DOHH2 (cell line): ENCODE data around the gene OTP.

ENCODE experiments used
- H3F3A ChIP-seq: fragments of 200-600 bp; sonication (generic), shearing (Covaris generic); 2 replicates; pipeline ENCODE4 v1.6.0; 2016; ENCODE audit warnings: antibody characterized with exemption, mild to moderate bottlenecking; ENCODE audit not compliant: control insufficient read depth, insufficient read depth
- H3K27ac ChIP-seq: fragments of 200-600 bp; sonication (generic); 2 replicates; pipeline ENCODE4 v1.5.1; 2014; ENCODE audit warnings: low read depth, mild to moderate bottlenecking, low read length, moderate library complexity
- H3K27me3 ChIP-seq: fragments of 200-600 bp; sonication (generic); 2 replicates; pipeline ENCODE4 v1.6.1; 2014; ENCODE audit warnings: mild to moderate bottlenecking, low read length, mixed read lengths; ENCODE audit not compliant: control insufficient read depth
- H3K36me3 ChIP-seq: fragments of 200-600 bp; sonication (generic); 2 replicates; pipeline ENCODE4 v1.6.1; 2014; ENCODE audit warnings: mild to moderate bottlenecking, low read length, moderate library complexity, mixed read lengths; ENCODE audit not compliant: control insufficient read depth
- H3K4me1 ChIP-seq: fragments of 200-600 bp; sonication (generic); 2 replicates; pipeline ENCODE4 v1.6.1; 2014; ENCODE audit warnings: mild to moderate bottlenecking, low read length, mixed read lengths; ENCODE audit not compliant: control insufficient read depth
- H3K4me2 ChIP-seq: fragments of 200-600 bp; sonication (generic); 2 replicates; pipeline ENCODE4 v1.6.0; 2014; ENCODE audit warnings: mild to moderate bottlenecking, low read length, moderate library complexity
- H3K4me3 ChIP-seq: fragments of 200-600 bp; sonication (generic); 2 replicates; pipeline ENCODE4 v1.5.1; 2014; ENCODE audit warnings: mild to moderate bottlenecking, low read length, mixed read lengths
- H3K79me2 ChIP-seq: fragments of 200-600 bp; sonication (generic); 2 replicates; pipeline ENCODE4 v1.6.1; 2014; ENCODE audit warnings: mild to moderate bottlenecking, low read length, mixed read lengths; ENCODE audit not compliant: control insufficient read depth
- H3K9me2 ChIP-seq: fragments of 200-600 bp; sonication (generic); replicated peaks from 2 replicates; pipeline ENCODE4 v1.6.1; 2014; ENCODE audit warnings: mild to moderate bottlenecking, low read length, mixed read lengths; ENCODE audit not compliant: control insufficient read depth
- H3K9me3 ChIP-seq: fragments of 200-600 bp; sonication (generic); 2 replicates; pipeline ENCODE4 v1.6.1; 2014; ENCODE audit warnings: antibody characterized with exemption, low read length, mixed read lengths; ENCODE audit not compliant: control insufficient read depth, insufficient read depth
- H4K20me1 ChIP-seq: fragments of 200-600 bp; sonication (generic); 2 replicates; pipeline ENCODE4 v1.6.0; 2014; ENCODE audit warnings: low read depth, mild to moderate bottlenecking, antibody characterized with exemption, low read length, moderate library complexity; ENCODE audit not compliant: control insufficient read depth, insufficient read depth
- EZH2phosphoT487 ChIP-seq: fragments of 200-600 bp; sonication (generic); IDR thresholded peaks from 2 replicates; pipeline ENCODE4 v1.6.1; 2017; ENCODE audit warnings: borderline replicate concordance, mild to moderate bottlenecking, antibody characterized with exemption, low read length, moderate library complexity, mixed read lengths
- TF ChIP-seq, protein P1 (sequence below): fragments of 200-600 bp; sonication (generic); IDR thresholded peaks from one replicate; pipeline ENCODE4 v1.5.1; 2014; ENCODE audit warnings: antibody characterized with exemption, mild to moderate bottlenecking, low read depth, low read length; ENCODE audit not compliant: poor library complexity, severe bottlenecking

OTP gene

DNA sequence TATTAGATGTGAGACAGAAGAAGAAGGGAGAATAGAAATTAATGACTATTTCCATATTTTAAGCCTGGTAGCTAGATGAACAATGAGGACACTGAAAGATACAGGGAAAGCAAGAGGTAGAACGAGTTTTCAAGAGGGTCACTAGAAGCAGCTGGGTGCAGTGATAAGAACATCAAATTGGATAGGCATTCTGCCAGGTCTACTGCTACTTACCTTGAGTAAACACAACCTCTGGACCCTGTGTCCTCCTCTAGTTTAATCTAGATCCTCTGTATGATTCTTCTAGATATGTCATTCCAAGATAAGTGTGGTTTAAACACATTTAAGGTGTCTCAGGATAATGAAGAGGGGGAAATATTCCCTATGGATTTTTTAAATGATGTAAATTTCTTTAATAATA, 31.2 kb downstream of the OTP start:
- no peak overlapping the region for H3K4me3 ChIP-seq
- no peaks in the 10 kb centered on the region for H3K9me2 ChIP-seq
- no peaks in the 10 kb centered on the region for H3K36me3 ChIP-seq
- no peaks in the 10 kb centered on the region for H3K79me2 ChIP-seq
- H4K20me1 ChIP-seq = no peaks in the 10 kb centered on the region
- H3K4me2 ChIP-seq = no peak overlapping the region
- no peaks in the 10 kb centered on the region; the same call in 1 of the 2 replicates for H3K27me3 ChIP-seq
- H3K27ac ChIP-seq = no peak overlapping the region
- no peaks in the 10 kb centered on the region for H3F3A ChIP-seq
- no peaks in the 10 kb centered on the region for H3K9me3 ChIP-seq
- TF ChIP-seq EZH2phosphoT487 = no peak
- TF ChIP-seq, protein P1, sequence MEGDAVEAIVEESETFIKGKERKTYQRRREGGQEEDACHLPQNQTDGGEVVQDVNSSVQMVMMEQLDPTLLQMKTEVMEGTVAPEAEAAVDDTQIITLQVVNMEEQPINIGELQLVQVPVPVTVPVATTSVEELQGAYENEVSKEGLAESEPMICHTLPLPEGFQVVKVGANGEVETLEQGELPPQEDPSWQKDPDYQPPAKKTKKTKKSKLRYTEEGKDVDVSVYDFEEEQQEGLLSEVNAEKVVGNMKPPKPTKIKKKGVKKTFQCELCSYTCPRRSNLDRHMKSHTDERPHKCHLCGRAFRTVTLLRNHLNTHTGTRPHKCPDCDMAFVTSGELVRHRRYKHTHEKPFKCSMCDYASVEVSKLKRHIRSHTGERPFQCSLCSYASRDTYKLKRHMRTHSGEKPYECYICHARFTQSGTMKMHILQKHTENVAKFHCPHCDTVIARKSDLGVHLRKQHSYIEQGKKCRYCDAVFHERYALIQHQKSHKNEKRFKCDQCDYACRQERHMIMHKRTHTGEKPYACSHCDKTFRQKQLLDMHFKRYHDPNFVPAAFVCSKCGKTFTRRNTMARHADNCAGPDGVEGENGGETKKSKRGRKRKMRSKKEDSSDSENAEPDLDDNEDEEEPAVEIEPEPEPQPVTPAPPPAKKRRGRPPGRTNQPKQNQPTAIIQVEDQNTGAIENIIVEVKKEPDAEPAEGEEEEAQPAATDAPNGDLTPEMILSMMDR = no peak
- H3K4me1 ChIP-seq = no peaks in the 10 kb centered on the region

DNA sequence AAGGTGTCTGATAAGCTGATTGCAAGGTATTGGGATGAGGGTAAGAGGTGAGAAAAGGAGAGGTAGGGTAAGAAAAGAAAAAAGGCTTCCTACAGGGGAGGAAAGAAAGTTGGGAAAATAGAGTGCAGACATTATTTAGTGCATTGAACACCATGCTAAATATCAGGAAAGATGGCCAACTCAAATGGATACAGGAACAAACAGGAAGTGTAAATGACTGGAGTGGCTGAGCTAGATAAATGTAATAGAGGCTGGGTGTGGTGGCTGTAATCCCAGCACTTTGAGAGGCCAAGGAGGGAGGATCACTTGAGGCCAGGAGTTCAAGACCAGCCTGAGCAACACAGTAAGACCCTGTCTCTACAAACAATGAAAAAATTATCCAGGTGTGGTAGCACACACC, 32.2 kb downstream of the OTP start:
- TF ChIP-seq, protein P1 = no peak
- no peak for TF ChIP-seq EZH2phosphoT487
- no peaks in the 10 kb centered on the region for H3F3A ChIP-seq

DNA sequence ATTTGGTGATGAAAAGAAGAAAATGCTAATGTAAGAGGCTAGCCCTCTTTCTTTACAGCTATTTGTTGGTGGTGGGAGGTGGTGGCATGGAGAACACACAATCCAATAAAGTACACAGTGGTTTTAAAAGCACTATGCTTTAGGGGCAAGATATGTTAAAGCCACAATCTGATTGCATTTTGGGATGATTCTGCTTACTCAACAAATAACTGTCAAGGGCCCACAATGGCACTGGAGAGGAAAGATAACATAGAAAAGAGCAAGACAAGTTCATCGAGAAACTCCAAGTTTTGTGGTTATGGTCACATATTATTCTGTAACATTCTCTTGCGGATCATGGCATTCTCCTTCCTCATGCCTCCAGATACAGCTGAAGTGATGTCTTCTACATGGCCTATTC, 38.8 kb downstream of the OTP start:
- Histone ChIP-seq H3K4me2 (no peak overlapping the region), H3K27ac (no peak overlapping the region), H3F3A (no peaks in the 10 kb centered on the region), H3K9me3 (no peaks in the 10 kb centered on the region), H3K27me3 (0 out of 2 replicates have a peak, but pooled peaks cover 2% of the 10 kb centered on the region), H4K20me1 (no peaks in the 10 kb centered on the region), H3K79me2 (no peaks in the 10 kb centered on the region), H3K9me2 (no peaks in the 10 kb centered on the region), H3K36me3 (no peaks in the 10 kb centered on the region), H3K4me1 (no peaks in the 10 kb centered on the region), H3K4me3 (no peak overlapping the region)
- TF ChIP-seq EZH2phosphoT487 = no peak
- TF ChIP-seq, protein P1 = no peak

More for the DNA sequence above, 32.2 kb downstream of the OTP start:
- no peaks in the 10 kb centered on the region for H3K9me3 ChIP-seq
- H3K4me3 ChIP-seq = no peak overlapping the region
- H4K20me1 ChIP-seq = no peaks in the 10 kb centered on the region
- no peaks in the 10 kb centered on the region for H3K79me2 ChIP-seq
- H3K4me1 ChIP-seq = no peaks in the 10 kb centered on the region
- no peak overlapping the region for H3K4me2 ChIP-seq
- no peaks in the 10 kb centered on the region for H3K9me2 ChIP-seq
- no peak overlapping the region for H3K27ac ChIP-seq
- H3K36me3 ChIP-seq = no peaks in the 10 kb centered on the region
- no peaks in the 10 kb centered on the region; the same call in 1 of the 2 replicates for H3K27me3 ChIP-seq
